HT-29 (cell line): ENCODE measurements around the gene SOS1. TPM values are rescaled to one million over a fixed set of nuclear protein-coding genes. Genes with fewer than 3 reads are reported as not detected.
A peak's percentile ranks its signal among the peaks of the same experiment; 100 is the strongest.
"Not testable (repeated sequence)": the region's sequence is repeated elsewhere in the genome, so short reads cannot be mapped to it uniquely, and the experiment has no call there.

Experiments
- DNase-seq: peaks from one replicate; pipeline ENCODE4 v3.0.0-alpha.2; 2015; ENCODE audit warnings: low spot score
- total RNA-seq: library from RNA; depleted of rRNA; stranded (reverse); fragments of >200 nt; shearing (Covaris generic); gene quantifications from 2 replicates; pipeline ENCODE4 v1.2.3, GENCODE V29; 2014

SOS1 gene
- total RNA-seq, 1 experiment from 2014 or later: 11.5 TPM

DNA sequence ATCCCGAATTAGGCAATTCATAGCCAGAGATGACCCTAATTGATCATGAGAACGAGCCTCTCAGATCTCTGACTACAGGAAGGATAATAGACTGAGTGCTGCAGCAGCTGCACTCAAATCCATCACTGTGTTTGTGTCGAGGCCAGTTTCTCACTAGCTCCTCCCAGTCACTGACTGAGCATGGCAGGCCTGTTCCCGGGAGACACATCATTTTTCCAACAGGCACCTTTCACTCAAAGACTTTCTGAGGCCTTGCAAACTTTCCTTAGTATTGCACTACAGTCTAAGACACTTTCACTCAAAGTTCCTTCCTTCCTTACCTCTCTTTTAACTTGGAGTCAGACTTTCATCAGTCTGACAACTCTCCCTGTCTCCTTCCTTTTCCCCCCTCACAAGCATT is 13.7 kb downstream of the SOS1 start:
- no peak for DNase-seq

DNA sequence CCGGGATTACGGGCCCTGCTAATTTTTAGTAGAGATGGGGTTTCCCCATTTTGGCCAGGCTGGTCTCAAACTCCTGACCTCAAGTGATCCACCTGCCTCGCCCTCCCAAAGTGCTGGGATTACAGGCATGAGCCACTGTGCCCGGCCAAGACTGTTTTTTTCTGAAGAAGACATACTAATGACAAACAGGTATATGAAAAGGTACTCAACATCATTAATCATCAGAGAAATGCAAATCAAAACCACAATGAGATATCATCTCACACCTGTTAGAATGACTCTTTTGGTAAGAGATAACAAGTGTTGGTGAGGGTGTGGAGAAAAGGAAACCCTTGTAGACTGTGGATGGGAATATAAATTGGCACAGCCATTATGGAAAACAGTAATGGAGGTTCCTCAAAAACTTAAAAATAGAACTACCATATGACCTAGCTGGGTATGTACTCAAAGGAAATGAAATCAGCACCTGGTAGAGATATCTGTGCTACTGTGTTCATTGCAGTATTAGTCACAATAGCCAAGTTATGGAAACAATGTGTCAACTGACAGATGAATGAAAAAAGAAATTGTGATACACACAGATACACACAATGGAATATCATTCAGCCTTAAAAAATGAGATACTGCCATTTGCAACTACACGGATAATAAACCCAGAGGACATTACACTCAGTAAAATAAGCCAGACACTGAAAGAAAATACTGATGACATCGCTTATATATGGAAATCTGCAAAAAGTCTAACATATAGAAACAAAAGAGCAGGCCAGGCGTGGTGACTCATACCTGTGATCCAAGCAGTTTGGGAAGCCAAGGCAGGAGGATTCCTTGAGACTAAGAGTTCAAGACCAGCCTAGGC is 20.8 kb downstream of the SOS1 start:
- DNase-seq: no peak

DNA sequence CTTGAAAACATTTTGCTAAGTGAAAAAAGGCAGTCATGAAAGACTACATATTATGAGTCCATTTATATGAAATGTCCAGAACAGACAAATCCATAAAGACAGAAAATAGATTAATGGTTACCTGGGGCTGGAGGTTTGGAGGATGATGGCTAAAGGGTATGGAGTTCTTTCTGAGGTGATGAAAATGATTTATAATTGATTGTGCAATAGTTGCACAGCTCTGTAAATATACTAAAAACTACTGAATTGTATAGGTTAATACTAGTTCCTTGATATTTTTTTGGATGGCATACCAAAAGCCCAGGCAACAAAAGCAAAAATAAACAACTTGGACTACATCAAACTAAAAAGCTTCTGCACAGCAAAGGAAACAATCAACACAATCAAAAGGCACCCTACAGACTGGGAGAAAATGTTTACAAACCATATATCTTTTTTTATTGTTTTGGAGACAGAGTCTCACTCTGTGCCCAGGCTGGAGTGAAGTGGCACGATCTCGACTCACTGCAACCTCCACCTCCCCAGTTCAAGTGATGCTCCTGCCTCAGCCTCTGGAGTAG is 21.5 kb downstream of the SOS1 start:
- no peak for DNase-seq

DNA sequence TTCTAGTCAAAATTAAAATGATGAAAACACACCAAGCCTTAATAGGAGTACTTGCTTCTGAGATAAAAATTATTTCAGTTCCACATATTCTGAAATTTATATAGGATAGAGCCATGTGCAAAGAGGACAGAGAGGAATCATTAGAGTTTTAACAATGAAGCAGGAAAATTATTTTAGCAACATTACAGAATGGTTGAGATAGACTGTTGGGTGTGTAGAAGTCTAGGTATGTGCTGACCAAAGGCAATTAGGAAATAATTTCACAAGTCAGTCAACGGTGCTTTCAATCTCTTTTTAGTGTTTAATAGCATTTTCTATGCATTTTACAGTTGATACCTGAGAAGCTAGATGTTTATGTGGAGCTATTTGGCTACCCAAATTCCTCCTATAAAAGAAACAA is 25.2 kb downstream of the SOS1 start:
- DNase-seq: no peak

DNA sequence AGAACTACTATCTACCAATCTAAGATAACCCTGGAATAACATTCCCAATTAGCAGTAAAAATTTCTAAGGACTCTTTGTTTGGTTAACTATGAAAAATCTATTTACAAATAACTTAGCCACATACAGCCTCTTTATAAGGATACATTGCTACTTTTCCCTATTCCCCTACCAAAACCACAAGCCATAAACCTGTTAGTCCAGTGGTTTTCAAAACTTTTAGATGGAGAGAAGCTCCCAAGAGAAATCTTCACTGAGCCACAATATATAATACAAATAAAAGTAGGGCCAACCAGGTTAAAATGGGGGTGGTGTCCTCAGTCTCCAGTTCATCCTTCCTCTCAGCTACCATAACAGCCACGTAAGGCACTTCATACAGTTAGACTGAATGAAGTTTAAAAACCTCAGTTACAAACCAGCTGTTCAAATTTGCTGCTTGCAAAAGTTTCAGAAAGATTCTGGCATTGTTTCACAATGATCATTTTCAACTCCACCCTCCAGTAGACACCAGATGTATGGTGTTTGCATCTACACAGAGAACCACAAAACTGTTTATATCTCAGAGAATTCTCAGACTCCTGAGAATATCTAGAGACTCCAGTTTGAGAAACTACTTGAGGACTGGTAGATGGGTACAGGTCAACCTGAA is 26.0 kb downstream of the SOS1 start:
- peak; percentile 30 for DNase-seq

DNA sequence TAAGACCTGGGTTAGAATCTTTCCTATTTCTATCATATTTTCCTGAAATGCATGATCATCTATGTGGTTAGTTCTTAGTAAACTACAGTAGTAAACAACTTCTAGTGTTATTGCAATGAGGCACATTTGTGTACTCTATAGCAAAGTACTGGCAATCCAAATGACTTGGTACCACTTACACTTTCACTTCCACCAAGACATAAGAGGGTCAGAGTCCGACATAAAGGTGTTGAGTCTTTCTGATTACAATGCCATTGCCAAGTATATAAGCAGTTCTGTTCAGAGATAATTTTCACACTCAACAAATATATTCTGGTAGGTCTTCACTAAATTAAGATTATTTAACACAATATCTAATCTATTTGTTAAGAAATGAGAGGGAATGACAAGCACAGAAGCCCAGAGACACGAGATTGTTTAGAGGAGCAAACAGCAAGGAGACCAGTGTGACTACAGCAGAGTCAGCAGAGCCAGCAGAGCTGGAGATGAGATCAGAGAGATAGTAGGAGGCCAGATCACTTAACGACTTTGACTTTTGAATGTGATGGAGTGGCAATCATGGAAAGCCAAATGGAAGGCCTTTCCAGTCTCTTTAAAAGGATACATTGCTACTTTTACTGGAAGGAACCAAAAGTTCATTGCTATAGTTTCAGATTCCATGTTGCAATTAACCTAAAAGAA is 27.5 kb downstream of the SOS1 start:
- no peak for DNase-seq

DNA sequence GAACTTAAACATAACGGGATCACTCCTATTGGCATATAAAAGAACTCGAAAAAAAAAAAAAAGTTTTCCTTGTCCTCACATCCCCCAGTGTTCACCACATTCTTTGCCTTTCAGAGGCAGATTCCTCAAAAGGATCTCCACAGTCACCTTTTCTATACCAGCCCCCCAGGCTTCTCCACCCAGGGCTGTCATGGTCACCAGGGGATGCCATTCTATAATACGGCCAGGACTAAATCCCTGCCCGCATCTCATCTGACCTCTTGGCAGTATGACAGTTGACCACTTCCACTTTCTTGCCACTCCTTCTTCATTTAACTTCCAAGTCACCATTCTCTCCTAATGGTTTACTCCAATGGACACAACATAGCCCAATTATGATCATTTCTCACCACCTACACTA is 29.3 kb downstream of the SOS1 start:
- DNase-seq: no peak

DNA sequence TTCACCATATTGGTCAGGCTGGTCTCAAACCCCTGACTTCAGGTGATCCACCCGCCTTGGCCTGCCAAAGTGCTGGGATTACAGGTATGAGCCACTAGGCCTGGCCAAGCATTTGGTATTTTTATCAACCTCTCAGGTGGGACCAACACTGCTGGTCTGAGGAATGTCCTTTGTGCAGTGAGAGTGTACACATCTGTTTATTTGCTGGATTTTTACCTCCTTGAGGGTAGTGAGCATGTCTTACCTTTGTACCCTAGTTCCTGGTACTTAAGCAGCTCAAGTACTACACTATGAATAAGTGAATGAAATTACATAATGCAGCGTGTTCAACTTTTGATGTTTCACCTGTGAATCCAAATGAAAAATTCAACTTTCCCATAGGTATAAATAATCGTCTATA is 29.8 kb downstream of the SOS1 start:
- no peak for DNase-seq

DNA sequence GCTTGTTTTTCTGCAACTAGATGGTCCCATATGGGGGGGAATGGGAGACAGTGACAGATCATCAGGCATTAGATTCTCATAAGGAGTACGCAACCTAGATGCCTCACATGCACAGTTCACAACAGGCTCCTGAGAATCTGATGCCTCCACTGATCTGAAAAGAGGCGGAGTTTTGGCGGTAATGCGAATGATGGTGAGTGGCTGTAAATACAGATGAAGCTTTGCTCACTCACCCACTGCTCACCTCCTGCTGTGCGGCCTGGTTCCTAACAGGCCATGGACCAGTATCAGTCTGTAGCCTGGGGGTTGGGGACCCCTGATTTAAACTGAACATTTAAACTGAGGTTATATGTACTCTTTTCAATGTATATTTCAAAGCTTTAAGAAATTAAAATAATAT is 40.7 kb downstream of the SOS1 start:
- no peak for DNase-seq

DNA sequence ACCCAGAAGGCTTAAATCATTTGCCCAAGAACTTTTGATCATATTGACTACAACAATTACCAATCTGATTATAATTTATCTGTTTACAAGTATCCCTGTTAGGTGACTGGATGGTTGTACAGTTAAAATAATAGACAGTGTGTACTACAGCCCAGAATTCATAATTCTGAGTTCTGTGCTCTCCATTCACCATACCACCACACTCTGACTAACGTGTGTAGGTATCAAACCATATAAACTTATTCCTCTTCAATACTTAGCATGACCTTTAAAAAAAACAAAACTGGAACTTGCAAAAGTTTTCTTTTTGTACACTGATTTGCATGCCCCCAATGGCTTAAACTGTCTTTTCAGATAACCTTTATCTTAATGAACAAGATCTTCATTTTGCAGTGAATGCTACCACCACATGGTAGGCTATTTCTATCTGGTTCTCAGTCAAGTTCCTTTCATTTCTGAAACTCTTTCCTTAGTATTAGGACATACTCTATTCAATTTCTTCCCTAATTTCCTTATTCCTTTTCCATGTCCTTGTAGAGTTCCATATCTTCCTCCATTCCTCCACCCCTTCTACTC is 50.9 kb downstream of the SOS1 start:
- no peak for DNase-seq

DNA sequence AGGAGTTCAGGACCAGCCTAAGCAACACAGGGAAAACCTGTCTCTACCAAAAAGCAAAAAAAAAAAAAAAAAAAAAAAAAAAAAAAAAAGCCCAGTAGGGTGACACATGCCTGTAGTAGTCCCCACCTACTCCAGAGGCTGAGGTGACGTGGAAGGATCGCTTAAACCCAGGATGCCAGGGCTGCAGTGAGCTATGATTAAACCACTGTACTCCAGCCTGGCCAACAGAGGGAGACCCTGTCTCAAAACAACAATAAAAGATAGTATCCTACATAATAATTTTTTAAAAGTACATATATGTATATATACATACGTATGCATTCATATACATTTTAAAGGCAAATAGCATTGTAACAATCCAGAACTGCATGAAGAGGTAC is 51.7 kb downstream of the SOS1 start:
- DNase-seq: no peak

DNA sequence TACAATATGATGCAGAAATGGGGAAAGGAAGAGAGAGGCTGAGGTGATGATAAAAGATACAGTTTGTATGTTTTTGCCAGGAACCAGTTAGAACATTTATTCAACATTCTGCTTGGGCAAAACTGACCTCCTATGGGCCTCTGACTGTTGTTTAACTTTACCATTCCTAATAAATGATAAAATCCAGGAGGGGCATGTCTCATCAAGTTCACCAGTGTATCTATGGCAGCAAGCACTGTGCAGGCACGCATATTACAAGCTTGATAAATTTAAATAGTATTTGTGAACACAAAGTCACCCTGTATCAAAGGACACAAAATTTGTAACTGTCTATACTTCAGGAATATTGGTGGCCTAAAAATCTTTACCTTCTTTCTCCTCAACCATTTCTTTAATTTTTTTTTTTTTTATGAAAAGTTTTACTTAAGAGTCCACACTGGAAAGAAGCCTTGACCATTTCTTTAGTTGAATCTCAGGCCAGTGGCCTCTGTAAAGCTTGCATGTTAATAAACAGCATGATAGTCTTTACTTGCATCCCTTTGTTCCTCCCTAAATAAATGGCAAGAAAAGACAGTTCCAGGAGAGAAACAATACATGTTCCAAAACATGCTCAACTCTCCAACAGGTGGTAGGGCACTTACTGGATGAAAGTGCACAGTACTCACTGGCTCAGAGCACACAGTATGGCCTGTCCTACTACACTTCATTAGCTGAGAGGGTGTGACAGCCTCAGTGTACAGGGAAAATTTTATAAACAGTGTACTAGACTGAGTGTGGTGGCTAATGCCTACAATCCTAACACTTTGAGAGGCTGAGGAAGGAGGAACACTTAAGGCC is 52.3 kb downstream of the SOS1 start:
- DNase-seq: no peak

DNA sequence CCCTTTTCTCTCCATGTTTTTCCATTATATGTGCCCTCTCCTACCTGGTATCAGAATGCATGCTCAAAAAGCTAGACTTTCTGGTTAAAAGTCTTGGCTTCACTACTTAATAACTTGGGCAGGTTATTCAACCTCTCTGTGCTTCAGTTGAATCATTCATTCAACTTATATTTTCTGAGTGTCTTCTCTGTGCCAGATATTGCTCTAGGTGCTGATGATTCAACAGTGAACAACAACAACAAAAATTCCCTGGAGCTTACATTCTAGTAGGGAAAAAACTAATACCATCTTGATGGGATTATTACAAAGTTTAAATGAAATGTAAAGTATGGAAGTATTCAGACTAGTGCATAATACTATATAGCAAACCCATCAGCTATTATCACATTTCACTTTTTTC is 55.2 kb downstream of the SOS1 start:
- DNase-seq: no peak

DNA sequence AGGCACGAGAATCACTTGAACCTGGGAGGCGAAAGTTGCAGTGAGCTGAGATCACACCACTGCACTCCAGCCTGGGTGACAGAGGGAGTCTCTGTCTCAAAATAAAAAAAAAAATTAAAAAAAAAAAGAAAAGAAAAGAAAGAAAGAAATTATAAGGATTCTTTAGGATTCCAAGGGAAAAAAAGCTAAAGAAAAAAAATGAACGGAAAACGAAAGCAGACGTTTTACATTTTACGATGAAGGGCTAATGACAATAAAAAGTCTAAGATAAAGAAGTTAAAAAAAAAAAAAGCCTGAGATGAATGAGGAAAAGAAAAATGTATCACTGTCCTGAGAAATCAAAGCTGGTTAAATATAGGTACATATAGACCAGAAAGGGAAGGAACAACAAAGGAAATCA is 58.5 kb downstream of the SOS1 start:
- DNase-seq: no peak

DNA sequence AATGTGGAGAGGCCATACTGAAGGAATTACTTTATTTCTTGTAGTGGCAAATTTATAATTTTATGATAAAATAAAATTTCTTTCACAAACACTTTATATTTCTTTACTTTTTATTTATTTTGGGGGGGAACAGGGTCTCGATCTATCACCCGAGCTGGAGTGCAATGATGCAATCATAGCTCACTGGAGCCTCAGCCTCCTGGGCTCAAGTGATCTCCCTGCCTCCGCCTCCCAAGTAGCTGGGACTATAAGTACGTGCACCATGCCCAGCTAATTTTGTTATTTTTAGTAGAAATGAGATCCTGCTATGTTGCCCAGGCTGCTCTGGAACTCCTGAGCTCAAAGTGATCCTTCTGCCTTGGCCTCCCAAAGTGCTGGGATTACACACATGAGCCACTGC is 59.6 kb downstream of the SOS1 start:
- DNase-seq: no peak

DNA sequence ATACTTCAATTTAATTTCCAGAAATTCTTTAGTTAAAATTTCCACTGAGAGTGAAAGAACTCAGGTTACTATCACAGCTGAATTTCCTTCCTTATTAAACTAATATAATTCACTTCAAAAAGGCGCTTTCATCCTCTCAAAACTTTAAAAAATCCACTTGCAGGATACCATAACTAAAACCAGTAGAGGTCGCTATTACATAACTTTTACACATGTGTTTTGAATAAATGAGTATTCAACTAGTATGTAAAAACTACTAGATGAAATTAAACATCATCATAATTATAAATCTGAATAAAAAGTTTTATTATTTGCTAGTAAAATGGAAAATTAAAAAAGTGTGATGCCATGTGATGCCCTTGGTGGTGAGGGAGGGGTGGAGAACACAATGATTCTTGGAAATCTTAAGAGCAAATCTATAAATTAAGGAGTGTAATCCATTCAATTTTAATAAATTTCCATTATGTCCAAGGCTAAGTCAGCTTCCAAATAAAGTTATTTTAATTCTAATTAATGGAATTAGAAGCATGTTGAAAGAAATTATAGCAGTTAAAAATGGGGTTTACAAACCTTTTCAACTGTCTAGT is 61.4 kb downstream of the SOS1 start:
- DNase-seq: peak; percentile 56

DNA sequence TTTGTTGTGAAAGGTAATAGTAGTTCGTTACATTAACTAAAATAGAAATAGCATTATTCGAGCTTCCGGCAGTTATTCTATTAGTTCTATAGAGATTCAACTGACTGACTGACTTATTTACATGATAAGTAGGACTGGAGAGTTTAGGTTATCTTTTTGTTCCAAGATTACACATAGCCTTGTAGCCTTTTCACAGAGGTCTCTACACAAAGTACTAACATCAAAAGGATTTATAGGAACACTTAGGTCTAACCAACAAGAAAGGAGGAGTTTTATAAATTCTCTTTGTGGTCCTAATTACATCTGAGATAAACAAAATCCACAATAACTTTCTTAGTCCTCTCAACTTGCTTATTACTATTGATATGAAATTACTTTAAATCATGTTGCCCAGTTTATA is 62.8 kb downstream of the SOS1 start:
- DNase-seq: no peak

DNA sequence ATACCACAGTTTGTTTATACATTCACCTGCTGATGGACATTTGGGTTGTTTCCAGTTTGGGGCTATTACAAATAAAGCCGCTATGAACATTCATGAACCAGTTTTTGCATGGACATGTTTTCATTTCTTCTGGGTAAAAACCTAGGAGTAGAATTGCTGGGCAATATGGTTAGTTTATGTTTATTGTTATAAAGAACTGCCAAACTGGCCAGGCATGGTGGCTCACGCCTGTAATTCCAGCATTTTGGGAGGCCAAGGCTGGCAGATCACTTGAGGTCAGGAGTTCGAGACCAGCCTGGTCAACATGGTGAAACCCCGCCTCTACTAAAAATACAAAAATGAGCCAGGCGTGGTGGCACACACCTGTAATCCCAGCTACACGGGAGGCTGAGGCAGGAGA is 68.2 kb downstream of the SOS1 start:
- DNase-seq: not testable (repeated sequence)

DNA sequence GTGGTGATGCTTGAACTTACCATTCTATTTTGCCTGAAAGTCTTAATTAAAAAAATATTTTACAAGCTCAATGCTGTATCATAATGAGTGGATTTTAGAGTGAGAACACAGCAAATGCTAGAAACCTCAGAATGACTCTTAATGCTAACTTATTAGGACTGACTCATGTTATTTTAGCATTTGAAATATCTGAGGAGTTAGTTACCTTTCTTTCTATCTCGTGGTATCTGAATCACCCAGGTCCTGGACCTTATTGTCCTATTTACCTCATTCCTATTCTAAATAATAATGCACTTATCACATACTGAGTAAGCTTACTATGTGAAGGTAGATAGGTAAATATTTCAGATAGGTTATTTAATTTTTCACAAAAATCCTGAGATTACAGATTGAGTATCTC is 70.7 kb downstream of the SOS1 start:
- no peak for DNase-seq

DNA sequence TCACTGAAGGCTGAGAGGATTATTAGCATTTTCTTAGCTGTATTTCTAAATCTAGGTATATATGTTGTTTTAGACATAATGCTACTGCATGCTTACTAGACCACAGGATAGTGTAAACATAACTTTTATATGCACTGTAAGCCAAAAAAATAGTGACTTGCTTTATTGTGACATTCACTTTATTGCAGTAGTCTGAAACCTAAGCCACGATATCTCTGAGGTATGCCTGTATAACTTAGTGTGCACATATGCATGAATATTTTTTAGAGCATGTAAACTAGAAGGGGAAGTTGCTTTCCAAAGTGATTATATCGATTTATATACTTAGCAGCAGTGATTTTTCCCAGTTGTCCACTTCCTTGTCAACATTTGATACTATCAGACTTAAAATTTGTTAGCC is 81.8 kb downstream of the SOS1 start:
- no peak for DNase-seq

DNA sequence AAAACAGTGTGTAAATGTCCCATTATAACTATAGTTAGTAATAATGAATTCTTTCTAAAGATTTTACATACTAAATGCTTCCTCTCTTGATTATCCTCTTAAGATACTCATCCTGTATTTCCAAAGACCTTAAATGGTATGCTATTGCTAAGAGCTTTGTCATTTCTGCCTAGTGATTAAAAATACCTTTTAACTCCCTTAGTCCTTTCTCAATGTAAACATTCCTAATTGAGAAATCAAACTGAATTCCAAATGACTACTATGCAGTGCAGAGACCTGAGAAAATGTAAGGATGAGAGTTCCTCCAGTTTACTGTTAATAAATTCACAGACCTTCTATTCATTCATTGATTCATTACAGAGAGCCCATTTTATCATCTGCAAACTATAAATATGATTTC is 86.9 kb downstream of the SOS1 start:
- DNase-seq: no peak
